ENCODE results near the gene LMO4.

Gene LMO4

GRCh38 chr1:87299661-87300060 lies 29.0 kb upstream of the LMO4 start:
- H3K27me3 ChIP-seq (ENCODE audit: insufficient read depth, low read length) = no peaks in the 10 kb centered on the region
- H3K4me3 ChIP-seq (ENCODE audit: low read depth, low read length, poor library complexity, severe bottlenecking) = no peak overlapping the region
- no peak overlapping the region for H3K27ac ChIP-seq (ENCODE audit: low read depth, low read length, poor library complexity, severe bottlenecking)
- no peak overlapping the region for H3K4me2 ChIP-seq (ENCODE audit: low read length)
- H3K79me2 ChIP-seq (ENCODE audit: insufficient read depth, low read length) = no peaks in the 10 kb centered on the region
- H2AFZ ChIP-seq (ENCODE audit: low read length) = no peak overlapping the region
- TF ChIP-seq CTCF (IDR thresholded peaks at IDR 0.05; ENCODE audit: low read length) (no peak), EZH2 (IDR thresholded peaks at IDR 0.05; ENCODE audit: borderline replicate concordance, low read length) (no peak)
- H3F3A ChIP-seq (ENCODE audit: insufficient read depth, low read length) = no peaks in the 10 kb centered on the region
- H3K9me2 ChIP-seq (ENCODE audit: low read depth, low read length) = no peaks in the 10 kb centered on the region
- H3K9ac ChIP-seq (ENCODE audit: low read length) = no peak overlapping the region
- no peaks in the 10 kb centered on the region for H4K20me1 ChIP-seq (ENCODE audit: insufficient read depth, low read length)
- no peaks in the 10 kb centered on the region for H3K36me3 ChIP-seq (ENCODE audit: insufficient read depth, low read length)
- H3K9me3 ChIP-seq (ENCODE audit: low read length) = no peaks in the 10 kb centered on the region
- no peaks in the 10 kb centered on the region for H3K4me1 ChIP-seq (ENCODE audit: insufficient read depth, low read length, severe bottlenecking)

GRCh38 chr1:87300628-87301027 lies 28.1 kb upstream of the LMO4 start:
- H3K4me3 ChIP-seq (ENCODE audit: low read depth, low read length, poor library complexity, severe bottlenecking) = no peak overlapping the region
- no peaks in the 10 kb centered on the region for H3F3A ChIP-seq (ENCODE audit: insufficient read depth, low read length)
- no peaks in the 10 kb centered on the region for H3K79me2 ChIP-seq (ENCODE audit: insufficient read depth, low read length)
- H3K36me3 ChIP-seq (ENCODE audit: insufficient read depth, low read length) = no peaks in the 10 kb centered on the region
- H3K9ac ChIP-seq (ENCODE audit: low read length) = no peak overlapping the region
- H3K27ac ChIP-seq (ENCODE audit: low read depth, low read length, poor library complexity, severe bottlenecking) = no peak overlapping the region
- no peaks in the 10 kb centered on the region for H3K9me3 ChIP-seq (ENCODE audit: low read length)
- H3K4me1 ChIP-seq (ENCODE audit: insufficient read depth, low read length, severe bottlenecking) = no peaks in the 10 kb centered on the region
- TF ChIP-seq CTCF (IDR thresholded peaks at IDR 0.05; ENCODE audit: low read length) (no peak), EZH2 (IDR thresholded peaks at IDR 0.05; ENCODE audit: borderline replicate concordance, low read length) (no peak)
- no peak overlapping the region for H2AFZ ChIP-seq (ENCODE audit: low read length)
- no peaks in the 10 kb centered on the region for H3K9me2 ChIP-seq (ENCODE audit: low read depth, low read length)
- no peaks in the 10 kb centered on the region for H4K20me1 ChIP-seq (ENCODE audit: insufficient read depth, low read length)
- H3K27me3 ChIP-seq (ENCODE audit: insufficient read depth, low read length) = no peaks in the 10 kb centered on the region
- no peak overlapping the region for H3K4me2 ChIP-seq (ENCODE audit: low read length)

- Histone ChIP-seq H3F3A (ENCODE audit: insufficient read depth, low read length) (no peaks in the 10 kb centered on the region), H2AFZ (ENCODE audit: low read length) (no peak overlapping the region), H3K36me3 (ENCODE audit: insufficient read depth, low read length) (no peaks in the 10 kb centered on the region), H3K27ac (ENCODE audit: low read depth, low read length, poor library complexity, severe bottlenecking) (no peak overlapping the region), H3K4me2 (ENCODE audit: low read length) (no peak overlapping the region), H3K27me3 (ENCODE audit: insufficient read depth, low read length) (no peaks in the 10 kb centered on the region), H4K20me1 (ENCODE audit: insufficient read depth, low read length) (no peaks in the 10 kb centered on the region), H3K4me1 (ENCODE audit: insufficient read depth, low read length, severe bottlenecking) (no peaks in the 10 kb centered on the region), H3K9me3 (ENCODE audit: low read length) (no peaks in the 10 kb centered on the region), H3K4me3 (ENCODE audit: low read depth, low read length, poor library complexity, severe bottlenecking) (no peak overlapping the region), H3K9me2 (ENCODE audit: low read depth, low read length) (no peaks in the 10 kb centered on the region), H3K9ac (ENCODE audit: low read length) (no peak overlapping the region), H3K79me2 (ENCODE audit: insufficient read depth, low read length) (no peaks in the 10 kb centered on the region)
- TF ChIP-seq EZH2 (IDR thresholded peaks at IDR 0.05; ENCODE audit: borderline replicate concordance, low read length) (no peak), CTCF (IDR thresholded peaks at IDR 0.05; ENCODE audit: low read length) (no peak)
Observed at GRCh38 chr1:87305151-87305550, 23.5 kb upstream of the LMO4 start.
